T47D (cell line): Measurements from ENCODE around the gene MALRD1.

Experiments used
- DNase-seq, 2 experiments: peaks; one replicate each; pipeline versions ENCODE4 v3.0.0 to v3.0.0-alpha.2; 2011 to 2012; ENCODE audit warnings: low read depth in 1 of 2, low spot score in 1 of 2
- JUND ChIP-seq: IDR thresholded peaks from 2 replicates; pipeline ENCODE4 v1.6.1; 2012; ENCODE audit warnings: low read depth
- in situ Hi-C: cut with HindIII; loops from 2 replicates; pipeline ENCODE4 v1.10.0; 2016; ENCODE audit warnings: low sequenced_read_pairs, low pct_unique_long_range_greater_than_20kb

The MALRD1 gene

GRCh38 chr10:19263262-19263661, 214.7 kb downstream of the MALRD1 start:
- no peak for DNase-seq
- in situ Hi-C loops = no loop called here
- no peak for TF ChIP-seq JUND

- TF ChIP-seq JUND = no peak
- in situ Hi-C loops = no loop called here
- no peak for DNase-seq
Measured at GRCh38 chr10:19283285-19283684, 234.7 kb downstream of the MALRD1 start.

- no peak for DNase-seq
- no peak for TF ChIP-seq JUND
- in situ Hi-C loops = no loop called here
Measured at GRCh38 chr10:19283786-19284185, 235.2 kb downstream of the MALRD1 start.

DNA sequence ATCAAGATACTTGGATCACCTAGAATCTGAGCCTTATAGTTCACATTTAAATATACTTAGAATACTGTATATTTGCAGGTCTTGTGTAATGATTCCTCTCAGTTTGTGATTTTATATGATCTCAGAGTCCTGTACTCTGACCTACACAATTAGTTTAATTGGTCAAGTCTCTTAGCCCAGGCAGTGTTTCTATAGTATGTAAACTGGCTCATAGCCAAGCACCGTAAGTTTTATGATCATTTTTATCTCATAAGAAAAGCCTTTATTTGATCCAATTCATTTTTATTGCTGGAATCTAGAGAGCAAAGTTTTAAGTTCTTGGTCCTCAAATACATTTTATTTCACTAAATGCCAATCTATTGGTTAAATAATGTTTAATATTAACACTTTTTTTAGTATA, 242.2 kb downstream of the MALRD1 start:
- TF ChIP-seq JUND = no peak
- in situ Hi-C loops = no loop called here
- DNase-seq = no peak

DNA sequence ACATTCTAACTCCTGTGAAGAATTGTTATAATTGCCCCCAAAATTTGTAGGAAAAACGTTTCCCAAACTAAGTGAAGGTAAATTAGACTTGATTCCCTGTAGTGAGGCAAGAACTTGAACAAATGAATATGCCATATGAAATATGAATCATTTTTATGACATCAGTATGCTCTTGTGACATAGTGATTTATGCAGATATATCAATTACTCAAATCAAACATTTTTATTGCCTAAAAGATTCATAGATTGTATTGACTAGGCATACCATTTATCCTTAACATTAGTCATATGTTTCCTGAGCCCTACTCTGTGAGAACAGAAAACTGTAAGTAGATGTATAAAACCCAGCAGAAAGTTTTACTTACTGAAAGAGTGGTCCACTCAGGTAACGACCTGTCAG, 245.6 kb downstream of the MALRD1 start:
- DNase-seq = no peak
- no peak for TF ChIP-seq JUND
- in situ Hi-C loops = no loop called here

DNA sequence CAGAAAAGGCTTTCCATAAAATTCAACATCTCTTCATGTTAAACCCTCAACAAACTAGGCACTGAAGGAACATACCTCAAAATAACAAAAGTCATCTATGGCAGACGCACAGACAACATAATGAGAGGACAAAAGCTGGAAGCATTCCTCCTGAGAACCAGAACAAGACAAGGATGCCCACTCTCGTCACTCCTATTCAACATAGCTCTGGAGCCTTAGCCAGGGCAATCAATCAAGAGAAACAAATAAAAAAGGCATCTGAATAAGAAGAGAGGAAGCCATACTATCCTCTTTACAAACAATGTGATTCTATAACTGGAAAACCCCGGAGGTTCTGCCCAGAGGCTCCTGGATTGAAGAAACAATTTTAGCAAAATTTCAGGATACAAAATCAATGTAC, 251.0 kb downstream of the MALRD1 start:
- DNase-seq = no peak
- in situ Hi-C loops = no loop called here
- no peak for TF ChIP-seq JUND

- no peak for TF ChIP-seq JUND
- peak in 1 of 2 experiments; percentile 9 for DNase-seq
- in situ Hi-C loops = no loop called here
Measured at GRCh38 chr10:19302117-19302516, 253.5 kb downstream of the MALRD1 start.

DNA sequence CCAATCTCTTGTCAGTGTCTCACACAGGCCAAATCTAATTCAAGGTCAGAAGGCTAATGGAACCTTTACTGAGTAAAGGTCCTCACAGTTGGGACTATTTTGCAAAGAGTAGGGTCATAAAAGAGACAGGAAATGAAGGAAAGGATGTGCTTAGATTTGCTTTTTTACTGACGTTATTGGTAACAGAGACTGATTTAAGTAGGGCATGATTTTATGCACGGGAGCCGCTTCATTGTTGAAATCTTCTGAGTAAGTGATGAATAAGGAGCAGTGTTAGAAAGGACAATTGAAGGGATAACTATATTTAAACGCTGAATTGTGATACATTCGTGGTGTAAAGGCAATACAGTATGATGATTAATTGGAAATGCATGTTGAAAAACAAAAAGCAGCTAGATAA, 261.5 kb downstream of the MALRD1 start:
- in situ Hi-C loops = no loop called here
- no peak for TF ChIP-seq JUND
- DNase-seq = no peak

DNA sequence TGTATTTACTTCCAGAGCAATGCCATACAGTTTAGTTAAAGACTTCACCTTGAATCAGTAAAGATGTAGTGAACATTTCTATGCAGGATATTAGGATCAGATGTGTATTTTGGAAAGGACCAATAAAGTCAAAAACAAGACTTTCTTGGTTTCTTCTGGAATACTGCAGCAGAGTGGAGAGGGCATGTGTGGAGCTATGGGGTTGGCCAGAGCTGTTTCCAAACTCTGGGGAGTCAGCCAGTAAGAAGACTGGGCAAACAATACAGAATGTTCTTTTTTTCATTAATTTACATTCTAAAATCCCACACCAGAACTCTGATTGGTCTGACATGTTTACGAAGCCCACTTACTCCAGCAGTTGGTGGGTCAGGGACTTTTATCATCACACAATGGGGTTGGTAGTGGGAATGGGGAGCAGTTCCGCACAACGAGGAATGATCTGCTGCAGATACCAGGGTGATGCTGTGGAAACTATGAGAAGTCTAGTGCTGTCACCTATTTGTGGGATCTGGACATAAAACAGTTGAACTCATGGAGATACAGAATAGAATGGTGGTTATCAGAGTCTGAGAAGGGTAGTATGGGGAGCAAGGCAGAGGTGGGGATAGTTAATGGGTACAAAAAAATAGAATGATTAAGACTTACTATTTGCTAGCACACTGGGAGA, 267.7 kb downstream of the MALRD1 start:
- in situ Hi-C loops = no loop called here
- TF ChIP-seq JUND = no peak

DNA sequence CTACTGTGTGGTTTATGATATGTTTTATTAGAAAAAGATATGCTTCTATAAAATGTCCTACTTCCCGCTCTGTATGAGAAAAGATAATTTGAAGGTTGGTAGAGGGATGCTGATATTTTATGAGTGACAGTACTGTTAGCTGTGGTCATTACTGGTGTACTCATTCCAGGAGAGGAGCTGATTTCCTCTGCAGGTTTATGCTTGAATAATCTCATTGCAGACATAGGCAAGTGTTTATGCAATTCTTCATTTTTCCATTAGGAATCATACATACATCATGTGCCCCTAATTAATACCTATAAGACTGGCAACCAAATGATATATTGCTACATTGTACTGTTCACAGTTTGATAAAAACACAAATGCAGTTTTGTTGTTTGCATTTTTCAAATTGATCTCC, 269.4 kb downstream of the MALRD1 start:
- in situ Hi-C loops = no loop called here

More for the DNA sequence above, 267.7 kb downstream of the MALRD1 start:
- DNase-seq = no peak

GRCh38 chr10:19325581-19325980, 277.0 kb downstream of the MALRD1 start:
- DNase-seq = no peak
- in situ Hi-C loops = no loop called here
- no peak for TF ChIP-seq JUND

More for the DNA sequence above, 269.4 kb downstream of the MALRD1 start:
- DNase-seq = no peak
- no peak for TF ChIP-seq JUND

DNA sequence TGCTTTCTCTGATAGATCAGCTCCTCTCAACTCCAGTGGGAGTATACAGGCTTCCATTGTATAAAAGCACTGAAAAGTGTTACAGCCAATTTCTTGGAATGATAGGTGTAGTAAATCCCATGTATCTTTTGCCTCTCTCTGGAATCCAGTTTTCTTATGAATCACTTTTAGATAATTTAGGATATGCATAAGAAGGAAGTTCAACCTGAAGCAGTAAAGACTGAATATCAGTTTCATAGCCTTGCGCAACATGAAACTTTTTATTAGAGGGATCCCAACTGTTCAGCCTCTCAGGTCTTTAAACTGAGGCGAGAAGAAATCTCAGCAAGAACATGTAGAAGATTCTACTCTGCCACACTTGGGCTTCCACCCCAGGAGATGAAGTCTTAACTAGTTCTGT, 280.0 kb downstream of the MALRD1 start:
- in situ Hi-C loops = no loop called here
- no peak for DNase-seq
- TF ChIP-seq JUND = no peak

DNA sequence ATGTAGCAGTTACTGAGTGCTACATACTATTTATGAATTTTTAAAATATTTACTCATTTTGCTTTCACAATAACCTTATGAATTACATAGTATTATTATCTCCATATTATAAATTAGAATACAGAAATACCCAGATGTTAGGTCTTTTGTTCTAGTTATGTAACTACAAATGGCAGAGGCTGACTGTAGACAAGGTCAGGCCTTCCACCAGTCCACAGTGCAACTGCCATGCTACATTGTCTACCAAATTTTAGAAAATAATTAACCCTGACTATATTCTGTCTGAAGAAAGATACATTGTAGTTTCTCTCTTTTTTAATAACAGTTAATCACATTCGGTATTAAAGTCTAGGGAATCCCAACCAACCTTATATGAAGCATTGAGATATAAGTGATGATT, 280.9 kb downstream of the MALRD1 start:
- in situ Hi-C loops = no loop called here
- no peak for DNase-seq
- TF ChIP-seq JUND = no peak

GRCh38 chr10:19332304-19332703, 283.7 kb downstream of the MALRD1 start:
- DNase-seq = no peak
- in situ Hi-C loops = no loop called here
- TF ChIP-seq JUND = no peak

DNA sequence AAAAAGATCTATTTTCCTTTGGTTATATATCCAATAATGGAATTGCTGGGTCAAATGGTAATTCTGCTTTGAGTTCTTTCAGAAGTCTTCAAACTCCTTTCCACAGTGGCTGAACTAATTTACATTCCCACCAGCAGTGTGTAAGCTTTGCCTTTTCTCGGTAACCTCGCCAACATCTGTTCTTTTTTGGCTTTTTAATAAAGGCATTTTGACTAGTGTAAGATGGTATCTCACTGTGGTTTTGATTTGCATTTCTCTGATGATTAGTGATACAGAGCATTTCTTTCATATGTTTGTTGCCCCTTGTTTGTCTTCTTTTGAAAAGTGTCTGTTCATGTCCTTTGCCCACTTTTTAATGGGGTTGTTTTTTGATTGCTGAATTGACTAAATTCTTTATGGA, 285.0 kb downstream of the MALRD1 start:
- TF ChIP-seq JUND = no peak
- in situ Hi-C loops = no loop called here
- no peak for DNase-seq
